Prostate gland (tissue), 2 donors: ENCODE measurements around the gene RNF180. TPM values are rescaled to one million over a fixed set of nuclear protein-coding genes. Genes with fewer than 3 reads are reported as not detected.

Source experiments
- DNase-seq: peaks from one replicate; pipeline ENCODE4 v3.0.0-alpha.2; 2019; ENCODE audit warnings: low spot score
- H3K27ac ChIP-seq, 2 donors: fragments of 200-600 bp; sonication (generic); 2 replicates each; pipeline ENCODE4 v1.5.1; 2017 to 2019
- H3K27me3 ChIP-seq: fragments of 200-600 bp; sonication (generic); replicated peaks from 2 replicates; pipeline ENCODE4 v1.5.1; 2019; ENCODE audit not compliant: insufficient read depth
- H3K36me3 ChIP-seq, 2 donors: fragments of 200-600 bp; sonication (generic); 1 replicate in 1 of 2; 2 replicates in 1 of 2; pipeline versions ENCODE4 v1.5.1 to v1.8.1; 2017 to 2019
- H3K4me1 ChIP-seq: fragments of 200-600 bp; sonication (generic); replicated peaks from 2 replicates; pipeline ENCODE4 v1.5.1; 2019
- H3K4me3 ChIP-seq, 2 donors: fragments of 200-600 bp; sonication (generic); 2 replicates each; pipeline ENCODE4 v1.5.1; 2017 to 2019
- H3K9me3 ChIP-seq: fragments of 200-600 bp; sonication (generic); 2 replicates; pipeline ENCODE4 v1.5.1; 2017
- CTCF ChIP-seq, 4 experiments: fragments of 200-600 bp in 2 of 4; fragments of 450-650 bp in 2 of 4; sonication (generic) in 2 of 4; IDR thresholded peaks; 1 replicate in 3 of 4; 2 replicates in 1 of 4; pipeline ENCODE4 v1.5.1; 2016 to 2019; ENCODE audit warnings: antibody characterized with exemption in 4 of 4, mild to moderate bottlenecking in 2 of 4, moderate library complexity in 2 of 4
- POLR2A ChIP-seq: fragments of 450-650 bp; IDR thresholded peaks from one replicate; pipeline ENCODE4 v1.6.1; 2016; ENCODE audit warnings: antibody characterized with exemption, mild to moderate bottlenecking
- POLR2AphosphoS5 ChIP-seq: sonication (generic); formaldehyde crosslinking; IDR thresholded peaks from one replicate; pipeline ENCODE4 v1.6.1; 2017; ENCODE audit warnings: antibody characterized with exemption
- WGBS: methylation state at CpG from one replicate; pipeline ENCODE4 v1.1.5; 2018; 5-methylcytosine and 5-hydroxymethylcytosine counted together
- intact Hi-C: fragments of 100-400 bp; cut with DNase I; formaldehyde crosslinking; loops from one replicate; pipeline ENCODE4 v1.14.2; 2022
- total RNA-seq, 2 donors: library from RNA; depleted of rRNA; stranded (reverse); fragments of >200 nt; gene quantifications; one replicate each; pipeline ENCODE4 v1.1.0, GENCODE V29; 2016

The RNF180 gene
- total RNA-seq, 2 donors from 2014 or later = 15.1 to 18.0 TPM

- TF ChIP-seq POLR2AphosphoS5 (no peak), CTCF (IDR thresholded peaks at IDR 0.05) (no peak), POLR2A (no peak)
- intact Hi-C loops = no loop called here
- H3K36me3 ChIP-seq = no peaks in the 10 kb centered on the region
- no peaks in the 10 kb centered on the region for H3K9me3 ChIP-seq
- no peaks in the 10 kb centered on the region for H3K4me1 ChIP-seq
- no peak for DNase-seq
- no peaks in the 10 kb centered on the region for H3K27me3 ChIP-seq
- no peak overlapping the region for H3K4me3 ChIP-seq
- WGBS = 55% methylated on average over 1 of the region's 1 CpG
- no peak overlapping the region for H3K27ac ChIP-seq
Observed at GRCh38 chr5:64308135-64308534, 142.5 kb downstream of the RNF180 start.

- Histone ChIP-seq H3K4me3 (no peak overlapping the region), H3K9me3 (no peaks in the 10 kb centered on the region), H3K36me3 (no peaks in the 10 kb centered on the region), H3K27ac (no peak overlapping the region), H3K27me3 (no peaks in the 10 kb centered on the region), H3K4me1 (no peaks in the 10 kb centered on the region)
- WGBS = 74% methylated on average over 4 of the region's 4 CpGs
- DNase-seq = no peak
- intact Hi-C loops = no loop called here
- no peak for TF ChIP-seq CTCF (IDR thresholded peaks at IDR 0.05)
Observed at GRCh38 chr5:64312491-64312890, 146.8 kb downstream of the RNF180 start.

- Histone ChIP-seq H3K4me1 (no peaks in the 10 kb centered on the region), H3K4me3 (no peak overlapping the region), H3K9me3 (no peaks in the 10 kb centered on the region), H3K27me3 (no peaks in the 10 kb centered on the region), H3K36me3 (no peaks in the 10 kb centered on the region), H3K27ac (no peak overlapping the region)
- 79% methylated on average over 1 of the region's 1 CpG for WGBS
- no peak for DNase-seq
- no peak for TF ChIP-seq POLR2A
- TF ChIP-seq CTCF (IDR thresholded peaks at IDR 0.05) = no peak
- no peak for TF ChIP-seq POLR2AphosphoS5
- intact Hi-C loops = no loop called here
Observed at GRCh38 chr5:64315778-64316177, 150.1 kb downstream of the RNF180 start.

GRCh38 chr5:64318175-64318574 is 152.5 kb downstream of the RNF180 start:
- no peak for DNase-seq
- Histone ChIP-seq H3K4me3 (no peak overlapping the region), H3K36me3 (no peaks in the 10 kb centered on the region), H3K4me1 (no peaks in the 10 kb centered on the region), H3K27me3 (no peaks in the 10 kb centered on the region), H3K27ac (no peak overlapping the region), H3K9me3 (no peaks in the 10 kb centered on the region)
- 91% methylated on average over 1 of the region's 1 CpG for WGBS
- intact Hi-C loops = no loop called here
- TF ChIP-seq POLR2A (no peak), CTCF (IDR thresholded peaks at IDR 0.05) (no peak), POLR2AphosphoS5 (no peak)

- H3K27ac ChIP-seq = no peak overlapping the region
- DNase-seq = no peak
- no peak overlapping the region for H3K4me3 ChIP-seq
- H3K27me3 ChIP-seq = no peaks in the 10 kb centered on the region
- no peaks in the 10 kb centered on the region for H3K4me1 ChIP-seq
- 88% methylated on average over 1 of the region's 1 CpG for WGBS
- no peak for TF ChIP-seq POLR2AphosphoS5
- no peak for TF ChIP-seq CTCF (IDR thresholded peaks at IDR 0.05)
- TF ChIP-seq POLR2A = no peak
- no peaks in the 10 kb centered on the region for H3K36me3 ChIP-seq
- intact Hi-C loops = no loop called here
- no peaks in the 10 kb centered on the region for H3K9me3 ChIP-seq
Observed at GRCh38 chr5:64323591-64323990, 157.9 kb downstream of the RNF180 start.
